Hepatocyte (in vitro differentiated cells): Measurements from ENCODE around the gene DBP.

Experiments
- CTCF ChIP-seq: fragments of 200-600 bp; sonication (generic); IDR thresholded peaks from 2 replicates; pipeline ENCODE4 v1.5.1; 2016; ENCODE audit warnings: antibody characterized with exemption, mild to moderate bottlenecking; ENCODE audit not compliant: poor library complexity
- EZH2phosphoT487 ChIP-seq: fragments of 200-600 bp; sonication (generic); IDR thresholded peaks from one replicate; pipeline ENCODE4 v1.6.1; 2018; ENCODE audit warnings: antibody characterized with exemption, mild to moderate bottlenecking, low read depth, moderate library complexity; ENCODE audit not compliant: unreplicated experiment, severe bottlenecking

GRCh38 chr19:48673436-48674100 is 36.4 kb upstream of the DBP start:
- TF ChIP-seq EZH2phosphoT487 (no peak), CTCF (no peak)
